Lung (tissue), 12 donors: ENCODE measurements around the gene TMTC2. TPM values are rescaled to one million over a fixed set of nuclear protein-coding genes. Genes with fewer than 3 reads are reported as not detected.

Experiments used
- ATAC-seq: fragments of 200-7000 bp; cut with Tn5 transposase; one replicate; pipeline ENCODE4 v1.9.1; 2020; ENCODE audit warnings: moderate number of reproducible peaks; ENCODE audit not compliant: insufficient read depth, low FRiP score
- DNase-seq, 3 donors: peaks; one replicate each; pipeline ENCODE4 v3.0.0-alpha.2; 2013 to 2017
- H3K27ac ChIP-seq, 2 donors: one replicate each; pipeline ENCODE4 v1.5.1; 2013; ENCODE audit warnings: mild to moderate bottlenecking in 2 of 2, moderate library complexity in 2 of 2, control low read depth in 1 of 2, inconsistent platforms in 1 of 2, low read depth in 1 of 2, low read length in 1 of 2
- H3K27me3 ChIP-seq, 3 donors: one replicate each; pipeline ENCODE4 v1.5.1; 2013; ENCODE audit warnings: low read length in 2 of 3; ENCODE audit not compliant: control insufficient read depth in 3 of 3, insufficient read depth in 3 of 3
- H3K36me3 ChIP-seq, 4 donors: one replicate each; pipeline ENCODE4 v1.5.1; 2013; ENCODE audit warnings: low read length in 4 of 4, mild to moderate bottlenecking in 1 of 4, moderate library complexity in 1 of 4; ENCODE audit not compliant: control insufficient read depth in 4 of 4, insufficient read depth in 4 of 4
- H3K4me1 ChIP-seq, 5 donors: one replicate each; pipeline ENCODE4 v1.5.1; 2013; ENCODE audit warnings: low read length in 5 of 5, mild to moderate bottlenecking in 2 of 5, moderate library complexity in 1 of 5; ENCODE audit not compliant: control insufficient read depth in 5 of 5, insufficient read depth in 5 of 5
- H3K4me3 ChIP-seq: one replicate; pipeline ENCODE4 v1.5.1; 2013; ENCODE audit warnings: mild to moderate bottlenecking, control low read depth, moderate library complexity
- H3K9ac ChIP-seq, 2 donors: one replicate each; pipeline ENCODE4 v1.5.1; 2013; ENCODE audit warnings: low read length in 2 of 2, control low read depth in 1 of 2; ENCODE audit not compliant: insufficient read depth in 1 of 2
- H3K9me3 ChIP-seq, 4 donors: one replicate each; pipeline ENCODE4 v1.5.1; 2013; ENCODE audit warnings: low read length in 3 of 4, mild to moderate bottlenecking in 1 of 4, moderate library complexity in 1 of 4; ENCODE audit not compliant: control insufficient read depth in 4 of 4, insufficient read depth in 3 of 4
- CTCF ChIP-seq: IDR thresholded peaks from 2 replicates; pipeline ENCODE4 v1.5.1; 2012; ENCODE audit warnings: mild to moderate bottlenecking; ENCODE audit errors: control extremely low read depth, extremely low read depth
- WGBS, 2 donors: extraction: QIAGEN DNeasy Blood & Tissue Kit; methylation state at CpG; one replicate each; pipeline ENCODE4 v1.1.7; 2013; 5-methylcytosine and 5-hydroxymethylcytosine counted together
- polyA plus RNA-seq, 2 donors: library from polyadenylated mRNA; stranded (reverse); fragments of 200-250 nt; gene quantifications; one replicate each; pipeline ENCODE4 v1.2.1, GENCODE V29; 2013
- total RNA-seq, 2 donors: library from RNA; depleted of rRNA in 1 of 2; stranded (reverse); fragments of >200 nt in 1 of 2; gene quantifications; one replicate each; pipeline ENCODE4 v1.2.1, GENCODE V29; 2014 to 2021
- donor health status: control.
- donor health status: control.
- donor health status: Bipolar disorder and iron deficiency.
- donor health status: healthy.
- donor health status: DM: yes; HTN: yes; CAD: no.

TMTC2 gene
- total and polyA plus RNA-seq, 4 donors = 5.3 to 77.1 (median 14.0) TPM

- no peaks in the 10 kb centered on the region for H3K27me3 ChIP-seq
- DNase-seq = peak in 2 of 3 donors; percentile 40 to 59
- 72 to 83% methylated on average over 2 of the region's 2 CpGs for WGBS, 2 donors
- peaks cover 0 to 5% (median 0%) of the 10 kb centered on the region in 5 donors for H3K4me1 ChIP-seq
- TF ChIP-seq CTCF = no peak
- no peak for ATAC-seq
- no peak overlapping the region for H3K9ac ChIP-seq
- H3K36me3 ChIP-seq = no peaks in the 10 kb centered on the region
- H3K4me3 ChIP-seq = no peak overlapping the region
- no peaks in the 10 kb centered on the region for H3K9me3 ChIP-seq
- no peak overlapping the region for H3K27ac ChIP-seq
Observed at GRCh38 chr12:82886671-82887340, 200.1 kb downstream of the TMTC2 start.

GRCh38 chr12:82893896-82894295 lies 207.2 kb downstream of the TMTC2 start:
- no peak overlapping the region for H3K9ac ChIP-seq
- no peaks in the 10 kb centered on the region for H3K9me3 ChIP-seq
- H3K4me1 ChIP-seq = peaks cover 0 to 16% (median 0%) of the 10 kb centered on the region in 5 donors
- no peak overlapping the region for H3K27ac ChIP-seq
- peaks cover 0 to 10% (median 3%) of the 10 kb centered on the region in 4 donors for H3K36me3 ChIP-seq
- ATAC-seq = no peak
- 43 to 50% methylated on average over 5 of the region's 5 CpGs for WGBS, 2 donors
- H3K27me3 ChIP-seq = no peaks in the 10 kb centered on the region
- DNase-seq = no peak
- TF ChIP-seq CTCF = no peak
- no peak overlapping the region for H3K4me3 ChIP-seq

GRCh38 chr12:82896277-82896676 lies 209.6 kb downstream of the TMTC2 start:
- H3K27me3 ChIP-seq = no peaks in the 10 kb centered on the region
- no peak for ATAC-seq
- DNase-seq = no peak
- TF ChIP-seq CTCF = no peak
- no peak overlapping the region for H3K9ac ChIP-seq
- H3K4me1 ChIP-seq = peaks cover 0 to 16% (median 0%) of the 10 kb centered on the region in 5 donors
- no peak overlapping the region for H3K4me3 ChIP-seq
- H3K9me3 ChIP-seq = no peaks in the 10 kb centered on the region
- H3K27ac ChIP-seq = no peak overlapping the region
- H3K36me3 ChIP-seq = peaks cover 0 to 10% (median 3%) of the 10 kb centered on the region in 4 donors
- WGBS, 2 donors = 85 to 86% methylated on average over 7 of the region's 7 CpGs
